Frontal cortex (tissue), 4 donors: ENCODE data around the gene CAPN9. TPM values are rescaled to one million over a fixed set of nuclear protein-coding genes. Genes with fewer than 3 reads are reported as not detected.
A peak's percentile ranks its signal among the peaks of the same experiment; 100 is the strongest.
"Not testable (repeated sequence)": the region's sequence is repeated elsewhere in the genome, so short reads cannot be mapped to it uniquely, and the experiment has no call there.

Experiments
- DNase-seq, 2 donors: peaks; one replicate each; pipeline ENCODE4 v3.0.0; 2012; ENCODE audit warnings: low spot score in 2 of 2
- FAIRE-seq: peaks from 2 replicates; lab custom pipeline; 2012; peaks lifted over from hg19 to GRCh38; lab: Jason Lieb, UNC
- small RNA-seq: library from RNA; depleted of rRNA; stranded (forward); fragments of <200 nt; gene quantifications from one replicate; pipeline ENCODE3, GENCODE V24; 2014
- total RNA-seq: library from RNA; depleted of rRNA; stranded (reverse); fragments of >200 nt; gene quantifications from one replicate; pipeline ENCODE4 v1.2.3, GENCODE V29; 2014
- donor health status: control.
- donor health status: control.
- donor health status: control.

Gene CAPN9
- total RNA-seq, 1 donor from 2014 or later, result under 0.01 TPM

DNA sequence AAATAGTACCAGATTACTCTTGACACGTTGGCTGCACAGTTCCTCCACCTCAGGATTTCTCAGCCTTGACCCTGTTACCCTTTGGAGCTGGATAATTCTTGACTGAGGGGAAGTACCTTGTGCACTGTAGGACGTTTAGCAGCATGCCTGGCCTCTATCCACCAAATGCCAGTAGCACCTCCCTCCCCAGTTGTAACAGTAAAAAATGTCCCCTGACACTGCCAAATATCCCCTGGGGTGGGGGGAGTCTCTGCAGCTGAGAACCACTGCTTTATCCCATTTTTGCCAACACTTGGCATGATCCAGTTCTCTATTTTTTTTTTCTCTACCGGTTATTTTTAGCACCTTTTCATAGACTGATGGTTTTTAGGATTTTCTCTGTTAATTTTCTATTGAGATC is 87.1 kb downstream of the CAPN9 start:
- FAIRE-seq (no peak), DNase-seq (no peak)

DNA sequence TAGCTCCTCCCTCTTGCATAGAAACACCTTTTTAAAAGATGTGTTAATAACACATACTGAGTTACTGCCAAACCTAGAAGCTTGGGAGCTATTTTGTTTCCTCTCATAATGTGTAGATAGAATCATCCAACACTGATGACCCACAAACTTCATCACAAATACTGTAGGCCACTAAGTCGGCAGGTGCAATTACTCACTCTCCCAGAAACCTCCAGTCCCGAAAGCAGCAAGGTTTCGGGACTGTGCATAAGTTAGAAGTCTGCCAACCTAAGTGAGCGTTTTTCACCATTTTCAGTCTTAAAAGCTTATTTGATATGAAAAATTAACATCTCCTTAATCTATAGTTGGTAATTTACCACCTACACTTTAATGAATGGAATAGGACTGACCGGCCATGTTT is 89.2 kb downstream of the CAPN9 start:
- DNase-seq (no peak), FAIRE-seq (no peak)

- DNase-seq (no peak), FAIRE-seq (no peak)
Observed at GRCh38 chr1:230836793-230837192, 89.6 kb downstream of the CAPN9 start.

- FAIRE-seq, result no peak
Observed at GRCh38 chr1:230839173-230839572, 92.0 kb downstream of the CAPN9 start.

DNA sequence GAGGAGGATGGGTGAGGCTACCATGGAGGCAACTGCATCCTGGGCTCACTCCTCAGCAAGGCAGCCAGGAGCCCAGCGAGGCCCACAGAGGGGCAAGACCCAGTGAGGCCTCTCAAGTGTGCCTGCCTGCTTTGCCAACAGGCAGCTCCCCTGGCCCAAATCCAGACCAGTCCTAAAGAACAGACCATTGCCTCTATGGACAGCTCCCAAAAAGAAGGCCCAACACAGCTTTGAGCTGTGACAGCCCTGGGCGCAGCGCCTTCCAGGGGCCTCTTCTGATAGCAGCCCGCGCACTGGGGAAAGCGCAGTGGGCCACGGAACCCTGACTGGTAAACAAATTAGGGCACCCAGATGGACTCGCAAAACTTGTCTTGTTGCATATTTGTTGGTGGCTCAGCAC is 95.6 kb downstream of the CAPN9 start:
- DNase-seq (no peak), FAIRE-seq (no peak)

More at GRCh38 chr1:230839173-230839572, 92.0 kb downstream of the CAPN9 start:
- peak in 1 of 2 donors; percentile 27 for DNase-seq

DNA sequence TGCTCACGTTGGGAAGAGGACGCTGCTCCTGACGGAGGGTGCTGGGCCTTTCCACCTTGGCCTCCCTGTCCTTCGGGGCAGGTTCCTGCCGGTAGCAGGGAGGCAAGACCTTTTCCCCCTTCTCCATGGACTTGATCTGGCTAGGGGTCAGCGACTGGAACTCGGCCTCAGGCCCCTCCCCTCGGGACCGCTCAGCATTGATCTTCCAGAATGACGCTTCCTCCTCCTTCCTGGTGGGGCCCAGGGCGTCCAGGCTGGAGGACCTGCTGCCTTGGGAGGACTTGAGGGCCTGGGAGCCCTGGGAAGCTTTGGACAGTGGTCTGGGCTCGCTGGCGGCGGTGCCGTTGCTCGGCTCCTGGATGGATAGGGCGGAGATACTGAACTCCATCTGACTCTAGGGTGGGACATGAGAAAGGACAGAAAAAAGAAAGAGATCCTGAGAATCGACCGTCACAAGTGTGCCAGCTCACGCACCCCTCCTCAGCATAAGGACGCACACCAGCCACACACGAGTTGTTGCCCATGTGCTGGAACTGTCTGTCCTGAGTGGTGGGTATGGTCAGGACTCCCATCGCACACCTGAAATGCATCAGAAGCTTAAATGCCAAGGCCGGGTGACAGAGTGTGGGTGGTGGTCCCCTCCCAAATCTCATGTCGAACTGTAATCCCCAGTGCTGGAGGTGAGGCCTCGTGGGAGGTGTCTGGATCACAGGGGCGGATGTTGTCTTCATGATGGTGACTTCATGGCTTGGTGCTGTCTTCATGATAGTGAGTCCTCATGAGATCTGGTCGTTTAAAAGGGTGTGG is 96.5 kb downstream of the CAPN9 start:
- DNase-seq, result no peak
- FAIRE-seq, result no peak

- FAIRE-seq (no peak), DNase-seq (no peak)
Observed at GRCh38 chr1:230844561-230844960, 97.4 kb downstream of the CAPN9 start.

- FAIRE-seq, result not testable (repeated sequence)
Observed at GRCh38 chr1:230845184-230845583, 98.0 kb downstream of the CAPN9 start.

DNA sequence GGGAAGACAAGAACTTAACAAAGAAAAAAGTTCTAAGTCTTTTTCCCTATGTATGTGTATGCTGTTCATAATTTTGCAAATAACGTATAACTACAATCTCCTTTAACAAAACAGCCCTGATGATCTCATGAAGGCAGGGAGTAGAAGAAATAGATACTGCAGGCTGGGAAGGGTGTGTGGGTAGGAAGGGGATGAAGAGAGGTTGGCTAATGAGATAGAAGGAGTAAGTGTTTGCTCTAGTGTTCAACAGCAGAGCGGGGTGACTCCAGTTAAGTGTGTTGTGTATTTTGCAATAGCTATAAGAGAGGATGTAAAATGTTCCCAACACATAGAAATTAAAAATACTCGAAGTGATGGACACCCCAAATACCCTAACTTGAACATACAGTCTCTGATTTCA is 101.0 kb downstream of the CAPN9 start:
- DNase-seq, result no peak

More at GRCh38 chr1:230845184-230845583, 98.0 kb downstream of the CAPN9 start:
- not testable (repeated sequence) for DNase-seq

GRCh38 chr1:230849451-230850224 is 102.5 kb downstream of the CAPN9 start:
- FAIRE-seq, result no peak
- peak in 1 of 2 donors; percentile 61 for DNase-seq

More for the DNA sequence above, 101.0 kb downstream of the CAPN9 start:
- FAIRE-seq, result no peak

DNA sequence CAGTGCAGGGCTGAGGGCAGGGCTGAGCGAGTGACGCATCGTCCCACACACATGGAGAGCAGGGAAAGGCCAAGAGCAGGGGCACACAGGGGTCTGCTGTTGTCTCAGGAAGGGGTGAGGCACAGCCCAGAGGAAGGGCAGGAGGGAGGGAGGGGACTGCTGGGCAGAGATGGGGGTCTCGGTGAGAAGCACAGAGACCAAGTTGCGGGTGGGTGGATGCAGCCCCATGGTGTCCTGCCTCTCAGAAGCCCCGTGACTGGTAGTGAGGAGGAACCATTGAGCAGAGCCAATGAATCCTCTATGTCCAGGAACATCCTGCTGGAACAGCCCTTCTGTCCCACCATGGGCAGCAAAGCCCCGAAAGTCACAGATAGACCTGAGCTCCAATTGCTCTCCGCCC is 103.4 kb downstream of the CAPN9 start:
- FAIRE-seq, result no peak
- DNase-seq, result no peak

- DNase-seq (no peak), FAIRE-seq (no peak)
Observed at GRCh38 chr1:230851291-230851691, 104.1 kb downstream of the CAPN9 start.

Small RNA genes within 50 kb of the gene (small RNA-seq; reads per million reads assigned to genes)
- not detected for gene RNA5SP79

Other genes with a start within 250 kb of the CAPN9 start
- gene COG2, start 104.9 kb upstream of the CAPN9 start, total RNA-seq, result 34.6 TPM
- 4.1 TPM for gene AGT, start 33.3 kb upstream of the CAPN9 start, total RNA-seq
- 16.3 TPM for gene C1orf198, start 121.1 kb downstream of the CAPN9 start, total RNA-seq
- 64.8 TPM for gene TTC13, start 231.5 kb downstream of the CAPN9 start, total RNA-seq
- gene ARV1, start 231.7 kb downstream of the CAPN9 start, total RNA-seq, result 21.2 TPM